SKM-1 (cell line): ENCODE data around the gene TMEM95.
"Not testable (repeated sequence)": the region's sequence is repeated elsewhere in the genome, so short reads cannot be mapped to it uniquely, and the experiment has no call there.

Experiments
- DNase-seq: peaks from one replicate; lab custom pipeline; 2025; ENCODE audit not compliant: unreplicated experiment; lab: John Stamatoyannopoulos, UW

The TMEM95 gene

DNA sequence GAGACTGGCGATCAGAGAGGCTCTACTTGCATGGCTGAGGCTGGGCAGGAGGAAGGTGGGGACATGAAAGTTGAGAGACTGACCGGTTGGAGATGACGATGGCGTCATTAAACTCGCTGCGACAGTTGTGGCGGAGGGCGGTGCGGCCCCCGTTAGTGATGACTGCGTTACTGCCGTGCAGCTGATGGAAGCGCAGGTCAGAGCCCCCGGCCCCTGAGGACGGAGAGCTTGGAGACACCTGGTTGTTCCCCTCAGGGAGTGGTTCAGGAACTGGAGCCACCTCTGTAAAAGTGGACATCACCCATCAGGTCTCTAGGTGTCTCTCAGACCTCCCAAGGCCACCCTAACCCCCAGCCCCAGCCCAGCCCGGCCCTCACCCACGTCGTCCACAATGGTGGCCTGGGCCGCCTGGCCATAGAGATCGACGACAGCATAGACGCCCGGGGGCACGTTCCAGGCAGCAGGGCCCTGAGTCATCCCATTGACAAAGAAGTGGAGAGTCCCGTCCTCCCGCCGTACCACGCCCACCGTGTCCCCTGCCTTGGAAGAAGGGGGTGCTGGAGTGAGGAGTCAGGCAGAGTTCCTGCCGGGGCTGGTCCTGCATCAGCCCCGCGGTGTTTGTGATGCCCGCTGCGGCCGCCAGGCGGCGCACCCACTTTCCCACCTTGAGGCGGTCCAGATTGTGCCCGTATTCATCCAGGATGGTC lies 31.1 kb upstream of the TMEM95 start:
- DNase-seq, result no peak

DNA sequence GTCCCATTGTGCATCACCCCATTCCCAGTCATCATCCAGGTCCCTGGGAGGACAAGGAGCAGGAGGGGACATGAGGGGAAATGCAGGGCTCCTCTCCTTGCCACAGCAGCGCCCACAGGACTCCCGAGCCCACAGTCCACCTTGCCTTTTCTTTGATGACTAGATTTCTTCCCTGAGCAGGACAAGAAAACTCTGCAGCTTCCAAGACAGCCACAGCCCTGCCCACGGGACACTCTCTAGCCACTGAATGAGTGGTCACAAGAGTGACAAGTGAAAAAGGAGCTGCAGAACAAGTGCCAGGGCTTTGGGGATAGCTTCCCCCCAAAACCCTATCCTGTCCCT lies 30.5 kb upstream of the TMEM95 start:
- DNase-seq, result no peak

DNA sequence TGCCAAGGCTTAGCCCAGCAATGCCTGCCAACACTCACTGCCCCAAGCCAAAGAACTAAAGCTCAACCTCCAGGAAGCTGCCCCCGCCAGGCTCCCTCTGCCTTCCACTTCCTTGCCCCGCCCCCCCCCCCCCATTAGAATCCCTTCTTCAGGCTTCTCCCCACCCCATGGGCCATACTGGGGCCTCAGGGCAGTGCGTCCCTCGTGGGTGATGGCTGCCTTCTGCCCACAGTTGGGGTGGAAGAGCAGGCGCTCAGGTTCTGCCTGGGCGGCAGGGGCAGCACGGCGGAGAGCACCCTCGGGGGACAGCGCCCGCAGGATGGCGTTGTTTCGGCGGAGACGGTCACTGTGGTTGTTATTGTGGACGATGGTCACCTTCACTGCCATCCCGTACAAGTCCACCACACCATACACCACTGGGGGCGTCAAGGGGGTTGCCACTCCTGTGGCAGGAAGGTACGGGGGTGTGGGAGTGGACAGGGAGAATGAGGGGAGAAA lies 29.9 kb upstream of the TMEM95 start:
- DNase-seq, result no peak

DNA sequence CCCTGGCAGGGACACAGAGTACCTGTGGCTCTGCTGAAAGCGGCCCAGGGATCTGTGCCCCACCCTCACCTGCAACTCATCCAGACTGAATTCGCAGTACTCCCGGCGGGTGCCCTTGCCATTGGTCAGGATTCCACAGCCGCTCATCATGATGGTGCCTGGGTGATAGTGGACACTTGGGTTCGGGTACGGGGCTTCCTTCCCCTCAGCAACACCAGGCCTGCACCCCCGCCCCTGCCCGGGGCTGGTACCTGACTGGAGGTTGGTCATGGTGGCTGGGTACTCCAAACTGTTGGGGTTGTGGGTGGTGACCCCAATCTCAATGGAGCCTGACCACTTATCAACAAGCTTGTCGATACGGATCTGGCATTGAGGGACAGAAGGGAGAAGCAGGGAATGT lies 28.8 kb upstream of the TMEM95 start:
- no peak for DNase-seq

DNA sequence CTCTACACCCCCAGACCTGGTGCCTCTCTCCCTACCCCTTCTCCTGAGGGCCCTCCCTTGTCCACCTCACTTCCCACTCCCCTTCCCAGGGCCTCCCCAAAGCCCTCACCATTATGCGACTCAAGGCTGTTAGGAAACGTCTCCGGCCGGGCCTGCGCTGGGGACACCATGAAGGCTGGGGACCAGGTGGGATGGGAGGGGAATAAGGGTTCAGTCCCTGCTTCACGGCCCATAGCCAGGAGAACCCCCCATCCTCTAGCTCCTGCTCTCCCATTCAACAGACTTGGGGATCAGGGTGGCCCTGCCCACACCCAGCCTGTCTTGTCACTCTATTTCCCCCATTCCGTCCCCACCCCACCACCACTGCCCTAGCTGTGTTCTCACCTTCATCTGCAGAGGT lies 27.9 kb upstream of the TMEM95 start:
- DNase-seq, result no peak

DNA sequence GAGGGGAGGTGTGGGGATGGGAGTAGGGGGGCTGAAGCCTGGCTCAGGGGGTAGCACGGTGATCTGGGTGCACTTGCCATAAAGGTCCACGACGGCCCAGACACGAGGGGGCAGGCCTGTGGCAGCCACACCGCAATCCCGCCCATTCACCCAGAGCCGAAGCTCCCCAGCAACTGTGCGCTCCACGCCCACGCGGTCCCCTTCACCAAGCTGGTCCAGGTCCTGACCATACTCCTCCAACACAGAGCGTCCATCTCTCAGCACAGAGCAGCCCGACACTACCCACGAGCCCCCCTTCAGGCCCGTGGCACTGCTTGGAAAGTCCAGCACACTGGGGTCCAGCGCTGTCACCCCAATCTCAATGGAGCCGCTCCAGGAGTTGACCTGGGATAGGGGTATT lies 27.5 kb upstream of the TMEM95 start:
- no peak for DNase-seq

DNA sequence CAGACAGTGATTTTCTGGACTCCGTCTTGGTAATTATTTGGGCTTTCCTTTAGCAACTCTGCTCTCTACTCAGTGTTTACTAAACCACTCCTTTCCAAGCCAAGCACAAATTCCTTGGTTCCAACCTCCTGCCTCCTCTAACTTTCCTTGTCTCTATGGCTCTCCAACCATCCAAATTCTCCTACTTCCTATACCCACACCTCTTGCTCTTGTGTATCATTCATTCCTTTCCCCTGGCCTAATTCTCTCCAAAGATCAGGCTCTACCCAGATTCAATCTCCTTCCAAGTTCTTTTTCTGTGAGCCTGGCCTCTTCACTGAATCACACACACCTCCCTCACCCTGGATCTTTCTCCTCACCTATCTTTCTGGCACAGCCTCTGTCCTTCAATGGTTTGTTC lies 26.9 kb upstream of the TMEM95 start:
- no peak for DNase-seq

DNA sequence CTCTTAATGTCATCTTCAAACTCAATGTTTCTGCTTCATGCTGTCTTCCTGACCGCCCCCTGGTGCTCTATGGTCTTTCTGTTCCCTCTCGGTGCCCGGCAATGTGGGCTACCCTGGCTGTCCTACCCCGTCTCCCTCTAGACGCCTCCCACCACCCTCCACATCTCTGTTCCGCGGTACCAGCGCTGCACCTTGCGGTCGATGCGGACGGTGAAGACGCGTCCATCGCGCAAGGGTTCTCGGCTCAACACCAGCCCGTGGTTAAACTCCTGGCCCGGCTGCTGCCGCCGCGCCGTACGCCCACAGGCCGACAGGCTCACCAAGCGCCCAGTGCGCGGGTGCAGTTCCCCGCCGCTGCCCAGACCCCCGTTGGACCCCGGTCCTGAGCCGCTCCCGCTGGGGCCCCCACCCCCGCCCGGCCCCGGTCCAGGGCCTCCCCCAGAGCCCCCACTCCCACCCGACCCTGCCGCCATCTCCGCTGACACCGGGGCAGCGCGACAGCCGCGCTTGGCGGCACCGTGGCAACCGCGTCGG lies 26.0 kb upstream of the TMEM95 start, which contains the start of gene NEURL4:
Gene NEURL4, minus strand, starts transcription at position 496 of the 534 bp plus-strand sequence. Its CDS starts 23 bp downstream, at position 473.
- no peak for DNase-seq

DNA sequence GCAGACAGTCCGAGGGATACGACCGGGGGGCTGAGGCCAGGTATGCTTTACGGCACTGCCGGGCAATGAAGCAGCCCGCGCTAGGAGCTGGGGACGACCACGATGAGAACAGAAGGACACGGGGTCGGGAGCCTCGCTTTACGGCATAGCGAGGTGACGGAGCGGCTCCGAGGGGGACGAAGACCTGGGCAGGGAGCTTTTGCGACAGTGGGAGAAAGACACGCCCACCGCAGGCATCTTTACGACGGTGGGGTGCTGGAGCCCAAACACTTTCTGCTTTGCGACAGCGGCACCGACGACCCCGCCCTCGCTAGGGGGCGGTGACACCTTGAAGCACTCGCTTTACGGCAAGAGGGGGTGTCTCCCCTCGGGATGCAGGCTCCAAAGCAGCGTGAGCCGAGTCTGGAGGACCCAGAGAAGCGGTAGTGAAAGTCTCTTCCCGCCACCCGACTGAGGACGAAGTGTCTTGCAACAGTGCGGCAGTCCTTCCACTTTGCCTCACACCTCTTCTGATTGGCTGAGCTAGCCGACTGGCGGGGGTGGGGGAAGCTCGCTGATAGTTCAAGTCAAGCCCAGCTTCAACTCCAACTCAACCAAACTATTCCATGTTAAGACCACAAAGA lies 25.5 kb upstream of the TMEM95 start:
- peak; percentile 90 for DNase-seq

DNA sequence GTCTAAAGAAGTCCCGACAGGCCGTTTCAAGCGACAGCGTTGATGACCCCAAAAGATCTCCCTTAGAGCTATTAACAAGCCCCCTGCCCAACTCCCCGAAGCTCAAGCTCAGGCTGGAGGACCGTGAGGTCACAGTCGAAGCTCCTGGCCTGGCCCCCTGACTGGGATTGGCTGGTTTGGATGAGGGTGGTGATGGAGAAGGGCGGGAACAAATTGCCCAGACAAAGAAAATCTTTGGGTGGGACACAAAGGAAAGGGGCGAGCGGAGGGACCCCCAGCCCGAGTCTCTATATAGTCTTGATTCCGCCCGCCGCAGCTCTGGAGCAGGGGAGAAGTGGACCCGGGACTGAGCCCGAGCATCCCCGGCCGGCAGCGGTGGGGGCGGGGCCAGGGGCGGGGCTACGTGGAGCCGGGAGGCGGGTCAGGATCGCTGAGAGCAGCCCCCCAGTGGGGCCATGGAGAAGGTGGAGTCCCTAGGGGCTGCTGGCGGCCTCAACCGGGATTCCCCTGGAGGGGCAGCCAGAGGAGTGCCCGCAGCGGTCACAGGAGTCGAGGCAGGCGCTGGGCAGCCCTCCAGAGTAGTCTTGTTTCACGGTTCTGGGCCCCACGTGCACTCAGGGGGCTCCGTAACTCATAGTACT lies 24.8 kb upstream of the TMEM95 start:
- DNase-seq, result no peak

DNA sequence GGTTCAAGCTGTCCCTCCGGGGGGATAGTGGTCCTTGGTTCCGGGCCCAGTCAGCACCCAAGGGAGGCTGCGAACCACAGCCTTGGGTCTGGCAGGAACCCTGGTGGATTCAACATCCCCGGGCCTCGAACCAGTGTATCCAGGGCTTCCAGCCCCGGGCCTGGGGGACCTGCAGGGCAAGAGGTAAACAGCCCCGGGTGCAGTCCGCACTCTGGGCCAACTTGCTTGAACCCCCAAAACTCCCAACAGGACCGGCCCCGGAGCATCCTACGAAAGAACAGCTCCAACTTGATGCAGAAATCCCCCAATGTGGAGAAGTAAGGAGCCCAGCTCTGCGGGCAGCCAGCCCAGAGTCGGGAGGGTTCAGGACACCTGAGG lies 24.3 kb upstream of the TMEM95 start:
- no peak for DNase-seq

DNA sequence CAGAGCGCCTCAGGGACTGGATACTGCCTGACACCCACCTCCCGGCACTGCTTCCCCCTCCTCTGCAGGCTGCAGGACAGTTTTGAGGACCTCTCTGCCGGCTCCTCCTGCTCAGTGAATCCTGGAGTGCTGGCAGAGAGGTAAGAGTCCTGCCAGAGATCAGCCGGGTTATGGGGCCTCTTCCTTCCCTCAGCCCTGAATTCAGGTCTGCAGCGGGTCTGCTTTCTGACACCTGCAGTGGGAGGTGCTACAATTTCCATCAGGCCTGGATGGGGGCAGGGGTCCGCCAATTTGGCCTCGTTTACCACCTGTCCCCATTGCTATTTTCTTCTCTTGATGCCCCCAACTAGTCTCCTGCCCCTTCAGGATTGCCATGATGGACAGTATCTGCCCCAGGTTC lies 22.8 kb upstream of the TMEM95 start:
- no peak for DNase-seq

DNA sequence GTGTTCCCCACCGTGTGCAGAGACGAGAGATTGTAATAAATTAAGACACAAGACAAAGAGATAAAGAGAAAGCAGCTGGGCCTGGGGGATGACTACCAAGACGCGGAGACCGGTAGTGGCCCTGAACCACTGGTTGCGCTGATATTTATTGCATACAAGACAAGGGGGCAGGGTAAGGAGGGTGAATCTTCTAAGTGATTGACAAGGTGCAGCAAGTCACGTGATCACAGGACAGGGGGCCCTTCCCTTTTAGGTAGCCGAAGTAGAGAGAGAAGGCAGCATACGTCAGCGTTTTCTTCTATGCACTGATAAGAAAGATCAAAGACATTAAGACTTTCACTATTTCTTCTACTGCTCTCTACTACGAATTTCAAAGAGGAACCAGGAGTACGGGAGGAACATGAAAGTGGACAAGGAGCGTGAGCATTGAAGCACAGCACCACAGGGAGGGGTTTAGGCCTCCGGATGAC lies 22.3 kb upstream of the TMEM95 start:
- not testable (repeated sequence) for DNase-seq

DNA sequence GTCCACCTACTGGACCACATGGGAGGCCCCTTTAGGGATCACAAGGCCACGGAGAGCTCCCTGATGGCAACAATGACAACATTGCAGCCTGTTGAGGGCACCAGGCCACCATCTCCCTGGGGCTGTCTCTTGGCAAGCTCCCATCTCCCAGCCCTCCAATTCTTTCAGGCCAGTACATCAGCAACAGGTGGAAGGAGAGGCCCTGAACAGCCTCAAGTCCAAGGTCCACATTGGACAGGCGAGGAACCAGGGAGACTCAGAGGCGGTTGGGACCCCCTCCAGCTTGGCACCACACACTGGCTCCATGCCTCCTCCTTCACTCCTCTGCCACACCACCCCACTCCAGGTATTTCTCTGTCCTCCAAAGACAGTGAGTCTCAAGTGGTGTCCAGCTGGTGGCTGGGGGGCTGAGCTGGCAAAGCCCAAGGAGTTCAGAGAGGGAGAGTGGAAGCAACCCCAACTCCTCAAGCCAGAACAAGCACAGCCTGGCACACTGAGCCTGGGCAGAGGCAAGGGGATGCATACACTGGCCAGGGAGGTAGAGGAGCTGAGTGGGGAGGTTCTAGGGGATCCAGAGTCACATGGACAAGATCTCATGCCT lies 19.9 kb upstream of the TMEM95 start:
- no peak for DNase-seq

DNA sequence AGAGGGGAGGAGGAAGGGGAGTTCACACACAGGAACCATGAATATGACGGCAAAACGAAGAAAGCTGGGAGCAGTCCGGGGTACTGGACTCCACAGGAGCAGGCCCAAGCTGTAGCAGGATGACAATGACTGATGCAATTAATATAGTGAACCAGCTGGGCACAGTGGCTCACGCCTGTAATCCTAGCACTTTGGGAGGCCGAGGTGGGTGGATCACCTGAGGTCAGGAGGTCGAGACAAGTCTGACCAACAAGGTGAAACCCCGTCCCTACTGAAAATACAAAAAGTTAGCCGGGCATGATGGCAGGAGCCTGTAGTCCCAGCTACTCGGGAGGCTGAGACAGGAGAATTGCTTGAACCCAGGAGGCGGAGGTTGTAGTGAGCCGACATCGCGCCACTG lies 19.2 kb upstream of the TMEM95 start:
- not testable (repeated sequence) for DNase-seq

DNA sequence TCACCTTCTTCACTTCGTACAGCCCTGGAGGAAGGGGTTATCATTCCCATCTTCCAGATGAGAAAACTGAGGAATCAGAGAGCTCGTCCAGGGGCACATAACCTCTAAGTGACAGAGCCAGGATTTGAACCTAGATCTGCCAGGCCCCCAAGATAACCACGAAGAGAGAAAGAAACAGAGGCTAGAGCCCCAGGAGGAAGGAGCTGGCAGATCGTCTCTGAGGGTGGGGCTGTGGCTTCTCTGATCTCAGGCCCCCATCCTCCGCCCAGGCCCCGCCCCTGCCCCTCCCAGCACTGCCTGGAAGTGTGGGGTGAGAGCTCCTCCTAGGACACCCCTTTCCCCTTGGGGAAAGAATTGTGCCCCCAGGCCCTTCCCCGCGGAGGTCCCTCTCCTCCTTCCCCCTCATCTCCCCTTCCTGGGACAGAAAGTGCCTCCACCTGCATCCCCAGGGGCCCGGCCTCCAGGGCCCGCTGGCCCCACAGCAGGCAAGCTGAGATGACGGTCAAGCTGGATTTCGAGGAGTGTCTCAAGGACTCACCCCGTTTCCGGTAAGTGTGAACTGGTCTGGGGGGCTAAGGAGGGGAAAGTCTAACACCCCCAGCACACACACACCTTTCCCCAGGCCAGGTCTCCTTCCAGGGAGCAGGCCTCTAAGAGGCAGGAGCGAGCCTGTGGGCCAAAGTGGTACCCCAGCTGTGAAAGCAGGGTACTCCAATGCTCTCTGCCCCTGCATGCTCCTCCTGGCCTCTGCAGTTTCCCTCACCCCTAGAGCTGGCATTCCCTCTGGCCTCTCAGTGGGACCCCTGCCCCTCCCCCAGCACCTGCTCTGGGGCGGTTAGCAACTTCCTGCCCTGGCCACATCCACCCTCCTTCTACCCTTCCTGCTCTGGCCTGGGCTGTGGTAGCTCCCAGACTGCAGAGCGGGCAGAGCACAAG lies 18.4 kb upstream of the TMEM95 start, which contains the start of gene ACAP1:
Gene ACAP1, plus strand, starts transcription at position 290 of the 936 bp plus-strand sequence. Its CDS starts 206 bp downstream, at position 496.
- no peak for DNase-seq

DNA sequence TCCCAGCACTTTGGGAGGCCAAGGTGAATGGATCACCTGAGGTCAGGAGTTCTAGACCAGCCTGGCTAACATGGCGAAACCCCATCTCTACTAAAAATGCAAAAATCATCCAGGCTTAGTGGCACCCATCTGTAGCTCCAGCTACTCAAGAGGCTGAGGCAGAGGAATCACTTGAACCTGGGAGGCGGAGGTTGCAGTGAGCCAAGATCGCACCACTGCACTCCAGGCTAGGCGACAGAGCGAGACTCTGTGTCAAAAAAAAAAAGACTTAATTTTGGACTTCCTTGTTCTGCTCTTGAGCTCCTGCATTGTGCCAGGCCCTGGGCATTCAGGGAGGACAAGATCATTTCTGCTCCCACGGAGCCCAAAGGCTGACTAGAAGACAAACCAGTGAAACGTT lies 17.4 kb upstream of the TMEM95 start:
- not testable (repeated sequence) for DNase-seq

DNA sequence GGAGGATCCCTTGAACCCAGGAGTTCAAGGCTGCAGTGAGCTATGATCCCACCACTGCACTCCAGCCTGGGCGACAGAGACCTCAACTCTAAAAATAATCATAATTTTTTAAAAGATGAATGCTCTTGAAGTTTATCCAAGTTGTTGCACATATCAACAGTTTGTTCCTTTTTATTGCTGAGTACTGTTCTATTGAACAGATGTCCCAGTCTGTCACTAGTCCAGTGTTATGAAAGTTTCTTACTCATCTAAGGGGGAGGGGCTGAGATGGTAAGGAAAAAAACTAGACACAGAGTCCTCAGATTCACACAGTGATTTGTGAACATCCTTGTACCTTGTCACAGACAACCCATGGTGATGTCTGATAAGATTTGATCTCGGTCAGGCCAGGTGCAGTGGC lies 14.8 kb upstream of the TMEM95 start:
- DNase-seq, result no peak

DNA sequence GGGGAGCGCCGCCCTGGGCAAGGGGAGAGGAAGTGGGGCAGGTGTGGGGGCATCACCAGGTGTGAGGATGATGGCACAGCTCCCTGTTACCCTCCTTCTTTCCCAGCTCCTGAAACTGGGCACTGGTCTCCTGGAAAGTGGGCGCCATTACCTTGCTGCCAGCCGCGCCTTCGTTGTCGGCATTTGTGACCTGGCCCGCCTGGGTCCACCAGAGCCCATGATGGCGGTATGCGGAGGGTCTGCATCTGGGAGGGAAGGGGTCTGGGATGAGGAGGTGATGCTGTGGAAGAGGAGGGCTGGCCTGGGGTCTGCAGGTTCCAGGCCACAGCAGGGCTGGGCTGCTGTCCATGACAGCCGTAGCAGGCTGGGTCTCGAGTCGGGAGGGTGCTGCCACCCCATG lies 13.1 kb upstream of the TMEM95 start:
- no peak for DNase-seq

DNA sequence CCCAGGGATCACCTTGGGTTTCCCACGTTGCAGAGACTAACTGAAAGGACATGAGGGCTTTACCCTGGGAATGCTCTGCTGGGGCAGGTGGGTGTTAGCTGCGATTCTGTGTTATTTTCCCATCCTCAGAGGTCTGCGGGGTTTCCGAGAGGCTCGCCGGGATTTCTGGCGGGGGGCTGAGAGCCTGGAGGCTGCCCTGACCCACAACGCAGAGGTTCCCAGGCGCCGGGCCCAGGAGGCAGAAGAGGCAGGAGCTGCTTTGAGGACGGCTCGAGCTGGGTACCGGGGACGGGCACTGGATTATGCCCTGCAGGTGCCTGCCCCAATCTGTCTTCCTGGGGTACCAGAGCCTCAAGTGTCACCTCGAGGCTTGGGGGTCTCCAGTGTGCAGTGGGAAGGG lies 11.7 kb upstream of the TMEM95 start:
- no peak for DNase-seq
